HepG2 (cell line): ENCODE results near the gene HS2ST1. TPM values are rescaled to one million over a fixed set of nuclear protein-coding genes. Genes with fewer than 3 reads are reported as not detected.

Experiments used
- ATAC-seq: fragments of 200-7000 bp; cut with Tn5 transposase; 3 replicates; pipeline ENCODE4 v1.9.1; 2020; ENCODE audit warnings: mild to moderate bottlenecking, moderate library complexity
- BruUV-seq: library from RNA; stranded (reverse); fragments of 400-500 nt; replicated peaks from 2 replicates; lab custom pipeline; 2021; lab: Mats Ljungman, UMichigan
- CTCF ChIA-PET: fragments of 300-600 bp; formaldehyde crosslinking; extraction: SDS; loops from one replicate; lab custom pipeline; 2021; ENCODE audit warnings: low total read pairs, inconsistent platforms, low intra/inter-chr PET ratio; lab: Yijun Ruan, JAX
- POLR2A ChIA-PET: fragments of 350-600 bp; sonication (Branson Sonifier 250); formaldehyde crosslinking; loops from one replicate; lab custom pipeline; 2020; ENCODE audit warnings: antibody characterized with exemption, inconsistent platforms; lab: Yijun Ruan, JAX
- DNase-seq: peaks from one replicate; pipeline ENCODE4 v3.0.0-alpha.2; 2015; ENCODE audit warnings: low spot score
- FAIRE-seq: peaks from 3 replicates; lab custom pipeline; 2011; peaks lifted over from hg19 to GRCh38; lab: Jason Lieb, UNC
- H2AFZ ChIP-seq: one replicate; pipeline ENCODE4 v1.6.1; 2011; ENCODE audit warnings: low read length, inconsistent platforms
- H3K27ac ChIP-seq: fragments of 300-600 bp; 3 replicates; pipeline ENCODE4 v1.8.0; 2011; ENCODE audit warnings: mixed run types, mild to moderate bottlenecking, mixed read lengths, low read length, inconsistent platforms; ENCODE audit not compliant: insufficient read depth; ENCODE audit errors: extremely low read length
- H3K27me3 ChIP-seq, 2 experiments: fragments of 200-600 bp in 1 of 2; 2 replicates in 1 of 2; 3 replicates in 1 of 2; pipeline versions ENCODE4 v1.6.0 to v1.8.0; 2011; ENCODE audit warnings: low read length in 2 of 2, mild to moderate bottlenecking in 2 of 2, moderate library complexity in 2 of 2, inconsistent platforms in 1 of 2; ENCODE audit not compliant: insufficient read depth in 2 of 2, control insufficient read depth in 1 of 2
- H3K36me3 ChIP-seq, 2 experiments: fragments of 200-600 bp in 1 of 2; replicated peaks in 1 of 2; 2 replicates in 1 of 2; 3 replicates in 1 of 2; pipeline versions ENCODE4 v1.5.1 to v1.8.0; 2011; ENCODE audit warnings: low read length in 2 of 2, inconsistent platforms in 1 of 2; ENCODE audit not compliant: insufficient read depth in 2 of 2, control insufficient read depth in 1 of 2
- H3K4me1 ChIP-seq: 2 replicates; pipeline ENCODE4 v1.5.1; 2012; ENCODE audit warnings: low read length, inconsistent platforms; ENCODE audit not compliant: insufficient read depth
- H3K4me2 ChIP-seq: 2 replicates; pipeline ENCODE4 v1.6.0; 2011; ENCODE audit warnings: low read depth, low read length, inconsistent platforms
- H3K4me3 ChIP-seq, 3 experiments: fragments of 200-600 bp in 1 of 3; sonication (generic), shearing (Covaris generic) in 1 of 3; replicated peaks in 1 of 3; 2 replicates each; pipeline ENCODE4 v1.5.1; 2011 to 2016; ENCODE audit warnings: low read length in 3 of 3, inconsistent platforms in 2 of 3, low read depth in 2 of 3, mild to moderate bottlenecking in 2 of 3, control low read depth in 1 of 3, mixed read lengths in 1 of 3; ENCODE audit not compliant: insufficient read depth in 1 of 3
- H3K79me2 ChIP-seq: one replicate; pipeline ENCODE4 v1.6.1; 2011; ENCODE audit warnings: low read length, inconsistent platforms; ENCODE audit not compliant: insufficient read depth
- H3K9ac ChIP-seq: 2 replicates; pipeline ENCODE4 v1.6.0; 2011; ENCODE audit warnings: mild to moderate bottlenecking, low read depth, low read length, inconsistent platforms; ENCODE audit not compliant: insufficient read depth
- H3K9me3 ChIP-seq: 2 replicates; pipeline ENCODE4 v1.5.1; 2012; ENCODE audit warnings: mild to moderate bottlenecking, low read length
- H4K20me1 ChIP-seq: 2 replicates; pipeline ENCODE4 v1.6.0; 2011; ENCODE audit warnings: inconsistent platforms, mild to moderate bottlenecking, low read length, moderate library complexity; ENCODE audit not compliant: insufficient read depth
- HDAC6 ChIP-seq: fragments of 200-600 bp; sonication (generic); IDR thresholded peaks from 2 replicates; pipeline ENCODE4 v1.7.0; 2017; ENCODE audit warnings: mild to moderate bottlenecking, antibody characterized with exemption, low read length, low read depth
- MED13 ChIP-seq: sonication (generic); formaldehyde crosslinking; IDR thresholded peaks from 2 replicates; pipeline ENCODE4 v1.5.0; 2020; ENCODE audit warnings: missing genetic modification reagents
- NFKBIZ ChIP-seq: IDR thresholded peaks from 2 replicates; pipeline ENCODE4 v1.6.1; 2018; ENCODE audit warnings: missing genetic modification reagents, missing compliant biosample characterization
- POLR2AphosphoS2 ChIP-seq: IDR thresholded peaks from 2 replicates; pipeline ENCODE4 v1.6.1; 2011; ENCODE audit warnings: low read depth, low read length, improper control_type of control experiment
- RAD21 ChIP-seq: fragments of 450-650 bp; formaldehyde crosslinking; IDR thresholded peaks from 2 replicates; pipeline ENCODE4 v1.5.0; 2020; ENCODE audit warnings: mild to moderate bottlenecking
- SAFB2 ChIP-seq: sonication (generic); formaldehyde crosslinking; IDR thresholded peaks from 2 replicates; pipeline ENCODE4 v1.5.1; 2020; ENCODE audit warnings: missing genetic modification reagents, low read depth, mild to moderate bottlenecking, borderline replicate concordance
- SP1 ChIP-seq, 2 experiments: fragments of 450-650 bp in 1 of 2; sonication (generic) in 1 of 2; formaldehyde crosslinking in 1 of 2; IDR thresholded peaks; 2 replicates each; pipeline versions ENCODE4 v1.4.0 to v1.6.1; 2016 to 2020; ENCODE audit warnings: missing genetic modification reagents in 1 of 2
- ZNF121 ChIP-seq: sonication (generic); formaldehyde crosslinking; IDR thresholded peaks from 2 replicates; pipeline ENCODE4 v1.5.0; 2020; ENCODE audit warnings: mild to moderate bottlenecking, missing genetic modification reagents
- ZNF790 ChIP-seq: sonication (generic); formaldehyde crosslinking; IDR thresholded peaks from 2 replicates; pipeline ENCODE4 v1.8.0; 2022; ENCODE audit warnings: missing genetic modification reagents, mild to moderate bottlenecking, borderline replicate concordance
- WGBS: methylation state at CpG from one replicate; pipeline ENCODE4 v1.1.6; 2017; ENCODE audit warnings: low lambda C conversion rate; 5-methylcytosine and 5-hydroxymethylcytosine counted together
- in situ Hi-C: cut with HindIII; loops from 2 replicates; pipeline ENCODE4 v1.10.0; 2017; ENCODE audit warnings: low pct_unique_long_range_greater_than_20kb; ENCODE audit not compliant: extremely low pct_ligation_motif_present
- intact Hi-C: fragments of 100-400 bp; cut with micrococcal nuclease; formaldehyde crosslinking; loops from one replicate; pipeline ENCODE4 v1.10.0; 2022; ENCODE audit not compliant: unreplicated experiment
- polyA plus RNA-seq, 8 experiments: library from polyadenylated mRNA; depleted of rRNA in 3 of 8; stranded (reverse) in 7 of 8; unstranded in 1 of 8; fragments of >200 nt; fragmentation: Illumina TruSeq in 4 of 8; extraction: Trizol in 4 of 8; gene quantifications; 2 replicates each; pipeline versions ENCODE4 v1.2.1 to v1.2.3, GENCODE V29; 2011 to 2016; ENCODE audit warnings: low read depth in 4 of 8, missing spikeins in 1 of 8, mixed read lengths in 1 of 8; ENCODE audit not compliant: insufficient read depth in 1 of 8
- total RNA-seq, 5 experiments: library from RNA; depleted of rRNA; stranded (reverse); fragments of >200 nt; fragmentation: Illumina TruSeq; extraction: Trizol; gene quantifications; 2 replicates each; pipeline ENCODE4 v1.2.3, GENCODE V29; 2016; ENCODE audit warnings: low read depth in 1 of 5
- TF ChIP-seq, protein P1 (sequence below): sonication (generic); formaldehyde crosslinking; IDR thresholded peaks from 2 replicates; pipeline ENCODE4 v1.8.0; 2022; ENCODE audit warnings: missing genetic modification reagents, mild to moderate bottlenecking, inconsistent platforms, borderline replicate concordance
- TF ChIP-seq, protein P2 (sequence below): sonication (generic); formaldehyde crosslinking; IDR thresholded peaks from 2 replicates; pipeline ENCODE4 v1.4.0; 2020; ENCODE audit warnings: mild to moderate bottlenecking, missing genetic modification reagents

Gene HS2ST1
- total and polyA plus RNA-seq, 2 of the 13 experiments (the other 11 are each of a cell fraction or from before 2014, with no cell fraction given): 22.1 to 58.7 TPM

GRCh38 chr1:87030740-87031690 lies 116.6 kb downstream of the HS2ST1 start:
- WGBS: 97% methylated on average over 9 of the region's 9 CpGs
- TF ChIP-seq, protein P1, sequence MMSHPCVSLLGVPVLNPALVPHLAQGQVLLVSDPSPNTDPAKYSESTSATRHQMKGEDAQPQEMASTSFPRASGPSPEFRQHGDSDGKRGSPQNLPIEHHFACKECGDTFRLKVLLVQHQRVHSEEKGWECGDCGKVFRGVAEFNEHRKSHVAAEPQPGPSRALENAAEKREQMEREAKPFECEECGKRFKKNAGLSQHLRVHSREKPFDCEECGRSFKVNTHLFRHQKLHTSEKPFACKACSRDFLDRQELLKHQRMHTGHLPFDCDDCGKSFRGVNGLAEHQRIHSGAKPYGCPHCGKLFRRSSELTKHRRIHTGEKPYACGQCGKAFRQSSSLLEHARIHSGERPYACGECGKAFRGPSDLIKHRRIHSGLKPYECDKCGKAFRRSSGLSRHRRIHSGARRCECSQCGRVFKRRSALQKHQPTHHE: no peak
- 0 out of 2 replicates have a peak, but pooled peaks have one; percentile 26 for TF ChIP-seq ZNF121 (CRISPR knock-in tag)
- TF ChIP-seq, all 625 proteins: peak for 1
- Histone ChIP-seq H3K4me1 (peaks cover 13% of the 10 kb centered on the region; the same call in 1 of the 2 replicates), H3K79me2 (peaks cover 30% of the 10 kb centered on the region), H3K27me3 (no peaks in the 10 kb centered on the region), H4K20me1 (no peaks in the 10 kb centered on the region), H3K9ac (no peak overlapping the region), H3K4me2 (no peak overlapping the region), H3K36me3 (no peaks in the 10 kb centered on the region), H3K27ac (no peak overlapping the region), H2AFZ (no peak overlapping the region), H3K9me3 (no peaks in the 10 kb centered on the region), H3K4me3 (no peak overlapping the region)
- in situ Hi-C loops: no loop called here
- intact Hi-C loops: no loop called here
- ATAC-seq (no peak), DNase-seq (no peak), FAIRE-seq (no peak)
- ChIA-PET CTCF (no interaction called here), POLR2A (no interaction called here)
- no TSS peak for BruUV-seq

DNA sequence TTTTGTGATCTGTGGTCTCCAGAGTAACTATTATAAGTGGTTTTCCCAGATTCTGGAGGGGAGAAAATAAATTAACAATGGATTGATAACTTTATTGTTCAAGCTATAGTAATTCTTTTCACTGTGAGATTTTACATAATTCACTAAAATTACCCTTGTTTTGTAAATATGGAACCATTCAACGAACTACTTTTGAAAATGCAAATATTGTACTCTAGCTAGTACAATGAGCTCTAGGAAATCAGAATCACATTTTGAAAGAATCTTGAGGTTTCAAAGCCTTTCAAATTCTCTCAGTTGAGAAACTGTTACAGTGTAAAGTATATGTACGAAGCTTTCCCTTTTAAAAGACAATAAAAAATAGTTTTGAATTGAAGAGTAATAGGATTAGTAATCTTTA lies 119.9 kb downstream of the HS2ST1 start:
- Histone ChIP-seq H4K20me1 (no peaks in the 10 kb centered on the region), H3K27ac (no peak overlapping the region), H3K27me3 (no peaks in the 10 kb centered on the region), H3K79me2 (peaks cover 40% of the 10 kb centered on the region), H3K4me2 (no peak overlapping the region), H3K9me3 (no peaks in the 10 kb centered on the region), H3K4me3 (no peak overlapping the region), H3K9ac (no peak overlapping the region), H3K36me3 (no peaks in the 10 kb centered on the region), H3K4me1 (peaks cover 18% of the 10 kb centered on the region; the same call in 1 of the 2 replicates), H2AFZ (no peak overlapping the region)
- BruUV-seq: no TSS peak
- FAIRE-seq (no peak), DNase-seq (no peak), ATAC-seq (no peak)
- intact Hi-C loops (no loop called here), in situ Hi-C loops (no loop called here)
- WGBS: 97% methylated on average over 2 of the region's 2 CpGs
- ChIA-PET POLR2A (no interaction called here), CTCF (no interaction called here)
- TF ChIP-seq SP1 (IDR thresholded peaks at IDR 0.05) (no peak), SP1 (CRISPR knock-in tag; IDR thresholded peaks at IDR 0.05) (no peak), RAD21 (CRISPR knock-in tag) (no peak), ZNF790 (no peak), POLR2AphosphoS2 (no peak), HDAC6 (no peak), MED13 (CRISPR knock-in tag) (no peak), SAFB2 (CRISPR knock-in tag) (no peak), NFKBIZ (CRISPR knock-in tag) (no peak)
- TF ChIP-seq, protein P2, sequence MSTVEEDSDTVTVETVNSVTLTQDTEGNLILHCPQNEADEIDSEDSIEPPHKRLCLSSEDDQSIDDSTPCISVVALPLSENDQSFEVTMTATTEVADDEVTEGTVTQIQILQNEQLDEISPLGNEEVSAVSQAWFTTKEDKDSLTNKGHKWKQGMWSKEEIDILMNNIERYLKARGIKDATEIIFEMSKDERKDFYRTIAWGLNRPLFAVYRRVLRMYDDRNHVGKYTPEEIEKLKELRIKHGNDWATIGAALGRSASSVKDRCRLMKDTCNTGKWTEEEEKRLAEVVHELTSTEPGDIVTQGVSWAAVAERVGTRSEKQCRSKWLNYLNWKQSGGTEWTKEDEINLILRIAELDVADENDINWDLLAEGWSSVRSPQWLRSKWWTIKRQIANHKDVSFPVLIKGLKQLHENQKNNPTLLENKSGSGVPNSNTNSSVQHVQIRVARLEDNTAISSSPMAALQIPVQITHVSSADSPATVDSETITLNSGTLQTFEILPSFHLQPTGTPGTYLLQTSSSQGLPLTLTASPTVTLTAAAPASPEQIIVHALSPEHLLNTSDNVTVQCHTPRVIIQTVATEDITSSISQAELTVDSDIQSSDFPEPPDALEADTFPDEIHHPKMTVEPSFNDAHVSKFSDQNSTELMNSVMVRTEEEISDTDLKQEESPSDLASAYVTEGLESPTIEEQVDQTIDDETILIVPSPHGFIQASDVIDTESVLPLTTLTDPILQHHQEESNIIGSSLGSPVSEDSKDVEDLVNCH: no peak
